ENCODE data around the gene TMEM156.

Gene TMEM156

GRCh38 chr4:39030725-39031124, 1.5 kb downstream of the TMEM156 start:
- Mint-ChIP-seq H3K36me3 (ENCODE audit: low read depth) (no peaks in the 10 kb centered on the region), H3K9me3 (no peaks in the 10 kb centered on the region), H3K27me3 (ENCODE audit: low read depth) (no peaks in the 10 kb centered on the region), H3K4me1 (no peaks in the 10 kb centered on the region), H3K27ac (no peak overlapping the region), H3K4me3 (no peak overlapping the region)
- TF ChIP-seq, protein P1, sequence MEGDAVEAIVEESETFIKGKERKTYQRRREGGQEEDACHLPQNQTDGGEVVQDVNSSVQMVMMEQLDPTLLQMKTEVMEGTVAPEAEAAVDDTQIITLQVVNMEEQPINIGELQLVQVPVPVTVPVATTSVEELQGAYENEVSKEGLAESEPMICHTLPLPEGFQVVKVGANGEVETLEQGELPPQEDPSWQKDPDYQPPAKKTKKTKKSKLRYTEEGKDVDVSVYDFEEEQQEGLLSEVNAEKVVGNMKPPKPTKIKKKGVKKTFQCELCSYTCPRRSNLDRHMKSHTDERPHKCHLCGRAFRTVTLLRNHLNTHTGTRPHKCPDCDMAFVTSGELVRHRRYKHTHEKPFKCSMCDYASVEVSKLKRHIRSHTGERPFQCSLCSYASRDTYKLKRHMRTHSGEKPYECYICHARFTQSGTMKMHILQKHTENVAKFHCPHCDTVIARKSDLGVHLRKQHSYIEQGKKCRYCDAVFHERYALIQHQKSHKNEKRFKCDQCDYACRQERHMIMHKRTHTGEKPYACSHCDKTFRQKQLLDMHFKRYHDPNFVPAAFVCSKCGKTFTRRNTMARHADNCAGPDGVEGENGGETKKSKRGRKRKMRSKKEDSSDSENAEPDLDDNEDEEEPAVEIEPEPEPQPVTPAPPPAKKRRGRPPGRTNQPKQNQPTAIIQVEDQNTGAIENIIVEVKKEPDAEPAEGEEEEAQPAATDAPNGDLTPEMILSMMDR (IDR thresholded peaks at IDR 0.05; ENCODE audit: unreplicated experiment in 3 of 3): no peak

DNA sequence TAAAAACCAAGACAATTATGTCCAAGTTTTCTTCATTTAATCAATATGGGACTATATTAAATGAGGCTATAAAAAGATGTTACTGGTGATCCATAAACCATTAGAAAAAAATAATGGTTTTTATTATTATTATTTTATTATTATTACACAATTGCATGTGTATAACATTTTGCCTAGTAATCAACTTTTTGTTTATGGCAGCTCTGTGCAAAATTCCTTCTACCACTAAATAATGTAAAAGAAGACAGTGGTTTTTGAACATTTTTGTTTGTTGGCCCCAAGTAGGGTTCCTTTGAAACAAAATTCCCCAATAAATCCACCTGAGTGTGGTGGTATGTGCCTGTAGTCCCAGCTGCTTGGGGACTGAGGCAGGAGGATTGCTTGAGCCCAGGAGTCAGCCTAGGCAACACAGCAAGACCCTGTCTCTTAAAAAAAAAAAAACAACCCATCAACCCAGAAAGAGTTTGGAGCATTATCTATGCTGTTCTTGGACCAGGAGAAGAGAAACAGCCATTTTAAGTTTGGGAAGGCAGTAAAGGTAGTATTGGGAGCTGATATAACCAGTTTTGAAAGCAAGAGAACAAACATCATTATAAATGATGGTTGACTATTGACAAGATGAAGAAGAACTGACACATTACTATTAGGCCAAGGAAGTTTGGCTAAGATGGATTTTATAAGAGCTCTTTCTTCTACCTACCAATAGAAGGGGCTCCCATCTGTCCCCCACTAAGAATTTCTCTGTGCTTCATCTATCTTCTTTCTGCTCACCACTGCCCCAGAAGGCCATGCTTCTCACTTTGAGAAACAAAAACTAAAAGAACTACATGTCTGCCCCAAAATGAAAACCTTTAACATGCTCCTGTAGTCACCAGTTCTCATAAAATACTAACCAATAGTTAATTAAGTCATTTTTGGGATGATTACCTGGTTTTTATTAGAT, 2.2 kb downstream of the TMEM156 start:
- Mint-ChIP-seq H3K27ac (no peak overlapping the region), H3K36me3 (ENCODE audit: low read depth) (no peaks in the 10 kb centered on the region), H3K9me3 (no peaks in the 10 kb centered on the region), H3K27me3 (ENCODE audit: low read depth) (no peaks in the 10 kb centered on the region), H3K4me3 (no peak overlapping the region), H3K4me1 (no peaks in the 10 kb centered on the region)
- TF ChIP-seq, protein P1 (IDR thresholded peaks at IDR 0.05; ENCODE audit: unreplicated experiment in 3 of 3): no peak

DNA sequence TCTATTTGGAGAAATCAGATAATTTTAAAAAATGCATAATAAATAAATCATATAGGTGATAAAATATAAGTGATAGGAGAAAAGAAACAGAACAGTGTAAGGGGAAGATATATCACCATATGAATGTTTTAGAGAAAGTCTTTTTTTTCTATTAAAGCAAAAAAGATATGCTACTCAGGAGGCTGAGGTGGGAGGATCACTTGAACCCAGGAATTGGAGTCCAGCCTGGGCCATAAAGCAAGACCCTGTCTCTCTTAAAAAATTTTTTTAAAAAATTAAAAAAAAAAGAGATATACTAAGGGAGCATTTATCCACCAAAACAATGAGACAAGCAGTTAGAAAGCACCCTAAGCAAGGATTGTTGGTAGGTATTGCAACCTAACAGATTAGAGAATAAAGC, 6.1 kb downstream of the TMEM156 start:
- H3K36me3 Mint-ChIP-seq (ENCODE audit: low read depth): no peaks in the 10 kb centered on the region
- no peaks in the 10 kb centered on the region for H3K4me1 Mint-ChIP-seq
- H3K27ac Mint-ChIP-seq: no peak overlapping the region
- TF ChIP-seq, protein P1 (IDR thresholded peaks at IDR 0.05; ENCODE audit: unreplicated experiment in 3 of 3): no peak
- no peak overlapping the region for H3K4me3 Mint-ChIP-seq
- no peaks in the 10 kb centered on the region for H3K27me3 Mint-ChIP-seq (ENCODE audit: low read depth)
- peaks cover 3% of the 10 kb centered on the region for H3K9me3 Mint-ChIP-seq

- Mint-ChIP-seq H3K36me3 (ENCODE audit: low read depth) (no peaks in the 10 kb centered on the region), H3K9me3 (peaks cover 3% of the 10 kb centered on the region), H3K4me1 (no peaks in the 10 kb centered on the region), H3K27me3 (ENCODE audit: low read depth) (no peaks in the 10 kb centered on the region), H3K27ac (no peak overlapping the region), H3K4me3 (no peak overlapping the region)
- TF ChIP-seq, protein P1 (IDR thresholded peaks at IDR 0.05; ENCODE audit: unreplicated experiment in 3 of 3): no peak
Measured at GRCh38 chr4:39025552-39026085, 6.6 kb downstream of the TMEM156 start.

GRCh38 chr4:39024311-39024865, 7.8 kb downstream of the TMEM156 start:
- Mint-ChIP-seq H3K27me3 (ENCODE audit: low read depth) (no peaks in the 10 kb centered on the region), H3K4me1 (no peaks in the 10 kb centered on the region), H3K9me3 (peaks cover 3% of the 10 kb centered on the region), H3K4me3 (no peak overlapping the region), H3K27ac (no peak overlapping the region), H3K36me3 (ENCODE audit: low read depth) (no peaks in the 10 kb centered on the region)
- TF ChIP-seq, protein P1 (IDR thresholded peaks at IDR 0.05; ENCODE audit: unreplicated experiment in 3 of 3): no peak
